WTC11 (cell line): ENCODE measurements around the gene UBE2M. TPM values are rescaled to one million over a fixed set of nuclear protein-coding genes. Genes with fewer than 3 reads are reported as not detected.

Experiments
- ATF1 ChIP-seq: sonication (generic); formaldehyde crosslinking; IDR thresholded peaks from 2 replicates; pipeline ENCODE4 v1.8.1; 2023; ENCODE audit warnings: mild to moderate bottlenecking, moderate library complexity, missing genetic modification reagents
- CREB1 ChIP-seq: sonication (generic); formaldehyde crosslinking; IDR thresholded peaks from 2 replicates; pipeline ENCODE4 v1.8.0; 2023; ENCODE audit warnings: mild to moderate bottlenecking, missing genetic modification reagents
- FOXK1 ChIP-seq: sonication (generic); formaldehyde crosslinking; IDR thresholded peaks from 2 replicates; pipeline ENCODE4 v1.8.0; 2022; ENCODE audit warnings: mild to moderate bottlenecking, moderate library complexity, missing genetic modification reagents
- FOXP4 ChIP-seq: sonication (generic); formaldehyde crosslinking; IDR thresholded peaks from 2 replicates; pipeline ENCODE4 v1.8.0; 2022; ENCODE audit warnings: mild to moderate bottlenecking, missing genetic modification reagents
- GRHL2 ChIP-seq: fragments of 250-450 bp; sonication (Bioruptor Pico); IDR thresholded peaks from 2 replicates; pipeline ENCODE4 v1.8.0; 2022; ENCODE audit warnings: mild to moderate bottlenecking, moderate library complexity; ENCODE audit not compliant: insufficient replicate concordance, severe bottlenecking
- NFE2L1 ChIP-seq: sonication (generic); formaldehyde crosslinking; IDR thresholded peaks from 2 replicates; pipeline ENCODE4 v1.8.1; 2023; ENCODE audit warnings: missing genetic modification reagents
- NR3C1 ChIP-seq: sonication (generic); formaldehyde crosslinking; conservative IDR thresholded peaks from 2 replicates; pipeline ENCODE4 v1.8.1; 2023; ENCODE audit warnings: low read depth, mild to moderate bottlenecking, missing genetic modification reagents
- PRDM15 ChIP-seq: sonication (generic); formaldehyde crosslinking; IDR thresholded peaks from 2 replicates; pipeline ENCODE4 v1.8.0; 2022; ENCODE audit warnings: missing genetic modification reagents
- RELA ChIP-seq: sonication (generic); formaldehyde crosslinking; IDR thresholded peaks from 2 replicates; pipeline ENCODE4 v1.8.1; 2022; ENCODE audit warnings: missing genetic modification reagents, mild to moderate bottlenecking, borderline replicate concordance
- STAT6 ChIP-seq: sonication (generic); formaldehyde crosslinking; conservative IDR thresholded peaks from 2 replicates; pipeline ENCODE4 v1.8.1; 2023; ENCODE audit warnings: mild to moderate bottlenecking, low read depth, missing genetic modification reagents, moderate library complexity
- TEAD1 ChIP-seq: sonication (generic); formaldehyde crosslinking; IDR thresholded peaks from 2 replicates; pipeline ENCODE4 v1.8.0; 2022; ENCODE audit warnings: mild to moderate bottlenecking, missing genetic modification reagents
- ZMAT4 ChIP-seq: fragments of 250-450 bp; sonication (Bioruptor Pico); IDR thresholded peaks from 2 replicates; pipeline ENCODE4 v1.9.0; 2021; ENCODE audit warnings: mild to moderate bottlenecking
- ZNF121 ChIP-seq: sonication (generic); formaldehyde crosslinking; IDR thresholded peaks from 2 replicates; pipeline ENCODE4 v1.8.0; 2023; ENCODE audit warnings: missing genetic modification reagents
- ZNF138 ChIP-seq: sonication (generic); formaldehyde crosslinking; conservative IDR thresholded peaks from 2 replicates; pipeline ENCODE4 v1.8.1; 2022; ENCODE audit warnings: mild to moderate bottlenecking, moderate library complexity, missing genetic modification reagents
- ZNF232 ChIP-seq: sonication (generic); formaldehyde crosslinking; IDR thresholded peaks from 2 replicates; pipeline ENCODE4 v1.8.0; 2022; ENCODE audit warnings: mild to moderate bottlenecking, missing genetic modification reagents
- ZNF263 ChIP-seq: sonication (generic); formaldehyde crosslinking; IDR thresholded peaks from 2 replicates; pipeline ENCODE4 v1.8.1; 2022; ENCODE audit warnings: low read depth, mild to moderate bottlenecking, moderate library complexity, missing genetic modification reagents
- ZNF317 ChIP-seq: sonication (generic); formaldehyde crosslinking; IDR thresholded peaks from 2 replicates; pipeline ENCODE4 v1.8.1; 2023; ENCODE audit warnings: low read depth, mild to moderate bottlenecking, moderate library complexity, missing genetic modification reagents, borderline replicate concordance
- ZSCAN18 ChIP-seq: fragments of 250-450 bp; sonication (Bioruptor Pico); IDR thresholded peaks from 2 replicates; pipeline ENCODE4 v2.1.2; 2022; ENCODE audit warnings: mild to moderate bottlenecking, moderate library complexity
- total RNA-seq: library from RNA; stranded (reverse); gene quantifications from 3 replicates; pipeline ENCODE4 v1.2.3, GENCODE V29; 2021
- TF ChIP-seq, protein P1 (sequence below): sonication (generic); formaldehyde crosslinking; IDR thresholded peaks from 2 replicates; pipeline ENCODE4 v1.8.1; 2023; ENCODE audit warnings: mild to moderate bottlenecking, missing genetic modification reagents
- TF ChIP-seq, protein P2 (sequence below): sonication (generic); formaldehyde crosslinking; IDR thresholded peaks from 2 replicates; pipeline ENCODE4 v1.8.0; 2023; ENCODE audit warnings: missing genetic modification reagents, mild to moderate bottlenecking, borderline replicate concordance

UBE2M gene
- total RNA-seq, 1 experiment from 2014 or later = 105 TPM

DNA sequence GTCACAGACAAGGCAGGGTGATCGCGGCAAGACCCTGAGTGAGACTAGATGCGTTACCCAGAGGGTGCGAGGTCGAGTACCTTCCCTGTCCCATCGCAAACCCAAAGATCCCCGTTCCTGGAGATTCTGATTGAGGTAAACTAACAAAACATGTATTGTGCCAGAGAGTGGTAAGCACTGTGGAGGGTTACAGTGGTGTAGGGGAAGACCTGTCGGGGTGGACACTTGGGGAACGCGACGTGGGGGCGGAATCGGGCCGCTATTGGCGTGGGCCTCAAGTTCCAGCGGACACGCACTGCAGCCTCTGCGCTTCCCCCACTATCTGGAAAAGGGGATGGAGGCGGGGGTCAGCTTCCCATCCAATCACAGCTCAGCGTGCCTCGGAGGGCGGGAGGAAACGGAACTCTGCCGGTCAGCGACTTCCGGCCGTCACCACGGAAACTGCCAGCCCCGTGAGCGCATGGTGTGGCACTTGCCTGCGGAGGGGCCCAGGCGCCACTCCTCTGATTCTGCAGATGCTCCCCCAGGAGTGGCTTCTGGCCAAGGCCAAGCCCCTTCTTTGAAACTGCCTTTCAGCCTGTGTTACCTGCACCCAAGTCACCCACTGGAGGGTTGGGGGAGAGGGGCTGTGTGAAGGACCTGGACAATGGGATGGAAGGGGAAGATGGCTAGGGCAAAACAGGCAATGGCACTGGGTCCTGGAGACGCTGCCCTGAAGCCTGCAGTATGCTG, 1.0 kb upstream of the UBE2M start (continued):
- no peak for TF ChIP-seq CREB1 (CRISPR knock-in tag)
- TF ChIP-seq PRDM15 (CRISPR knock-in tag) = no peak
- no peak for TF ChIP-seq STAT6
- no peak for TF ChIP-seq ZSCAN18 (CRISPR knock-in tag)
- TF ChIP-seq FOXP4 = peak; percentile 75
- TF ChIP-seq ZNF138 (CRISPR knock-in tag) = no peak
- no peak for TF ChIP-seq ZNF317 (CRISPR knock-in tag)
- TF ChIP-seq GRHL2 (CRISPR knock-in tag) = no peak
- no peak for TF ChIP-seq NR3C1
- no peak; the same call in 1 of the 2 replicates for TF ChIP-seq ZNF232 (CRISPR knock-in tag)
- TF ChIP-seq, protein P1, sequence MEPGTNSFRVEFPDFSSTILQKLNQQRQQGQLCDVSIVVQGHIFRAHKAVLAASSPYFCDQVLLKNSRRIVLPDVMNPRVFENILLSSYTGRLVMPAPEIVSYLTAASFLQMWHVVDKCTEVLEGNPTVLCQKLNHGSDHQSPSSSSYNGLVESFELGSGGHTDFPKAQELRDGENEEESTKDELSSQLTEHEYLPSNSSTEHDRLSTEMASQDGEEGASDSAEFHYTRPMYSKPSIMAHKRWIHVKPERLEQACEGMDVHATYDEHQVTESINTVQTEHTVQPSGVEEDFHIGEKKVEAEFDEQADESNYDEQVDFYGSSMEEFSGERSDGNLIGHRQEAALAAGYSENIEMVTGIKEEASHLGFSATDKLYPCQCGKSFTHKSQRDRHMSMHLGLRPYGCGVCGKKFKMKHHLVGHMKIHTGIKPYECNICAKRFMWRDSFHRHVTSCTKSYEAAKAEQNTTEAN (CRISPR knock-in tag) = no peak; the same call in 1 of the 2 replicates
- TF ChIP-seq NFE2L1 (CRISPR knock-in tag) = no peak
- TF ChIP-seq ZMAT4 = no peak
- TF ChIP-seq, protein P2, sequence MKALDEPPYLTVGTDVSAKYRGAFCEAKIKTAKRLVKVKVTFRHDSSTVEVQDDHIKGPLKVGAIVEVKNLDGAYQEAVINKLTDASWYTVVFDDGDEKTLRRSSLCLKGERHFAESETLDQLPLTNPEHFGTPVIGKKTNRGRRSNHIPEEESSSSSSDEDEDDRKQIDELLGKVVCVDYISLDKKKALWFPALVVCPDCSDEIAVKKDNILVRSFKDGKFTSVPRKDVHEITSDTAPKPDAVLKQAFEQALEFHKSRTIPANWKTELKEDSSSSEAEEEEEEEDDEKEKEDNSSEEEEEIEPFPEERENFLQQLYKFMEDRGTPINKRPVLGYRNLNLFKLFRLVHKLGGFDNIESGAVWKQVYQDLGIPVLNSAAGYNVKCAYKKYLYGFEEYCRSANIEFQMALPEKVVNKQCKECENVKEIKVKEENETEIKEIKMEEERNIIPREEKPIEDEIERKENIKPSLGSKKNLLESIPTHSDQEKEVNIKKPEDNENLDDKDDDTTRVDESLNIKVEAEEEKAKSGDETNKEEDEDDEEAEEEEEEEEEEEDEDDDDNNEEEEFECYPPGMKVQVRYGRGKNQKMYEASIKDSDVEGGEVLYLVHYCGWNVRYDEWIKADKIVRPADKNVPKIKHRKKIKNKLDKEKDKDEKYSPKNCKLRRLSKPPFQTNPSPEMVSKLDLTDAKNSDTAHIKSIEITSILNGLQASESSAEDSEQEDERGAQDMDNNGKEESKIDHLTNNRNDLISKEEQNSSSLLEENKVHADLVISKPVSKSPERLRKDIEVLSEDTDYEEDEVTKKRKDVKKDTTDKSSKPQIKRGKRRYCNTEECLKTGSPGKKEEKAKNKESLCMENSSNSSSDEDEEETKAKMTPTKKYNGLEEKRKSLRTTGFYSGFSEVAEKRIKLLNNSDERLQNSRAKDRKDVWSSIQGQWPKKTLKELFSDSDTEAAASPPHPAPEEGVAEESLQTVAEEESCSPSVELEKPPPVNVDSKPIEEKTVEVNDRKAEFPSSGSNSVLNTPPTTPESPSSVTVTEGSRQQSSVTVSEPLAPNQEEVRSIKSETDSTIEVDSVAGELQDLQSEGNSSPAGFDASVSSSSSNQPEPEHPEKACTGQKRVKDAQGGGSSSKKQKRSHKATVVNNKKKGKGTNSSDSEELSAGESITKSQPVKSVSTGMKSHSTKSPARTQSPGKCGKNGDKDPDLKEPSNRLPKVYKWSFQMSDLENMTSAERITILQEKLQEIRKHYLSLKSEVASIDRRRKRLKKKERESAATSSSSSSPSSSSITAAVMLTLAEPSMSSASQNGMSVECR (CRISPR knock-in tag) = peak; percentile 81; the same call in 1 of the 2 replicates
- no peak for TF ChIP-seq ATF1 (CRISPR knock-in tag)
- TF ChIP-seq ZNF121 = no peak
- TF ChIP-seq ZNF263 (CRISPR knock-in tag) = no peak
- TF ChIP-seq FOXK1 (CRISPR knock-in tag) = peak; percentile 56
- peak; percentile 64; the same call in 1 of the 2 replicates for TF ChIP-seq TEAD1 (CRISPR knock-in tag)
- TF ChIP-seq RELA (CRISPR knock-in tag) = no peak
